CD4-positive, alpha-beta T cell treated with Interleukin-12 subunit alpha and Interleukin-12 subunit beta, for 1 hour (primary cell): ENCODE measurements around the gene CEBPZOS.

Experiments
- DNase-seq: peaks from one replicate; pipeline ENCODE4 v3.0.0-alpha.2; 2020

Gene CEBPZOS

GRCh38 chr2:37244017-37244416 lies 47.7 kb downstream of the CEBPZOS start:
- DNase-seq, result peak; percentile 13

- no peak for DNase-seq
These were observed 48.5 kb downstream of the CEBPZOS start for GRCh38 chr2:37244755-37245154.

- DNase-seq, result no peak
These were observed 49.9 kb downstream of the CEBPZOS start for GRCh38 chr2:37246205-37246604.

GRCh38 chr2:37250869-37251740 lies 54.8 kb downstream of the CEBPZOS start:
- DNase-seq, result no peak
